GM12875 (cell line): ENCODE results near the gene PITPNB.

Source experiments
- H3K4me3 ChIP-seq: one replicate; pipeline ENCODE4 v1.5.1; 2011; ENCODE audit warnings: low read depth, low read length, control low read depth
- TF ChIP-seq, protein P1 (sequence below): IDR thresholded peaks from 2 replicates; pipeline ENCODE4 v1.5.1; 2011; ENCODE audit warnings: low read depth, mild to moderate bottlenecking, control low read depth, inconsistent platforms, low read length, moderate library complexity, borderline replicate concordance; ENCODE audit not compliant: insufficient read depth

Gene PITPNB

GRCh38 chr22:27835446-27835845 is 83.6 kb downstream of the PITPNB start:
- TF ChIP-seq, protein P1, sequence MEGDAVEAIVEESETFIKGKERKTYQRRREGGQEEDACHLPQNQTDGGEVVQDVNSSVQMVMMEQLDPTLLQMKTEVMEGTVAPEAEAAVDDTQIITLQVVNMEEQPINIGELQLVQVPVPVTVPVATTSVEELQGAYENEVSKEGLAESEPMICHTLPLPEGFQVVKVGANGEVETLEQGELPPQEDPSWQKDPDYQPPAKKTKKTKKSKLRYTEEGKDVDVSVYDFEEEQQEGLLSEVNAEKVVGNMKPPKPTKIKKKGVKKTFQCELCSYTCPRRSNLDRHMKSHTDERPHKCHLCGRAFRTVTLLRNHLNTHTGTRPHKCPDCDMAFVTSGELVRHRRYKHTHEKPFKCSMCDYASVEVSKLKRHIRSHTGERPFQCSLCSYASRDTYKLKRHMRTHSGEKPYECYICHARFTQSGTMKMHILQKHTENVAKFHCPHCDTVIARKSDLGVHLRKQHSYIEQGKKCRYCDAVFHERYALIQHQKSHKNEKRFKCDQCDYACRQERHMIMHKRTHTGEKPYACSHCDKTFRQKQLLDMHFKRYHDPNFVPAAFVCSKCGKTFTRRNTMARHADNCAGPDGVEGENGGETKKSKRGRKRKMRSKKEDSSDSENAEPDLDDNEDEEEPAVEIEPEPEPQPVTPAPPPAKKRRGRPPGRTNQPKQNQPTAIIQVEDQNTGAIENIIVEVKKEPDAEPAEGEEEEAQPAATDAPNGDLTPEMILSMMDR, result no peak

GRCh38 chr22:27834364-27835185 is 84.5 kb downstream of the PITPNB start:
- TF ChIP-seq, protein P1, result no peak
- H3K4me3 ChIP-seq, result no peak overlapping the region

More at GRCh38 chr22:27835446-27835845, 83.6 kb downstream of the PITPNB start:
- no peak overlapping the region for H3K4me3 ChIP-seq

DNA sequence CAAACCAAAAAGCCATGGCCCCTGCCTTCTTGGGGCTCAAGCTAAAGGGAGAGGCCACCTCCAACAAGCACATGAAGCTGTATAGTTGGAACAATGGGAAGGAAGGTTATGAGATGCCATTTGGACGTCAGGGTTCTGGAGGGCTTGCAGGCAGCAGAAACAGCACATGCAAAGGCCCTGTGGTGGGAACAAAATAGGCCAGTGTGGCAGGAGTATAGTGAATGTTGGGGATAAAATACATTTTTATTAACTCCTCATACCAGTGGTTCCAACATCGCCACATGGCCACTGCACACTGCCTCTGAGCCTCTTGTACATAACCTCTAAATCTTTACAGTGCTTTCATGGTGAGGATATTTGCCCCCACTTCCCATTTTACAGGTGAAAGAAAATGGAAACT is 85.3 kb downstream of the PITPNB start:
- no peak overlapping the region for H3K4me3 ChIP-seq
- TF ChIP-seq, protein P1, result no peak

DNA sequence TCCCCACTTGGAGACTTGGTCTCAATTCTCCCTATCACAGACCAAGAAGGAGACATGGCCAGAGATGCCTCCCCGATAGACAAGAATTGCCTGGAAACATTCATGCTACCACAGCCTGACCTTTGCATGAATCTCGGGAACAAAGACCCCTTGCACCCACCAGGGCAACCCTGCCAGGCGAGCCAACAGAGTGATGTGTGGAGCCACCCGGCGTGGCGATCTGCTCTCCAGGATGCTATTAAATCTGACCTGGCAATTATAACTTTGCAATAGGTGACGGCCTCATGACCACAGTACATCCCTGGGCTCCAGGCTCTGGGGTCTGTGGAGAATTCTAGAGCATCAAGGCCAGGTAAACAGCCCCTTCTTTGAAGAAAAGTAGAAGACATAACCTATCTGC is 86.5 kb downstream of the PITPNB start:
- no peak overlapping the region for H3K4me3 ChIP-seq
- TF ChIP-seq, protein P1, result no peak

GRCh38 chr22:27829620-27830019 is 89.4 kb downstream of the PITPNB start:
- TF ChIP-seq, protein P1, result no peak
- H3K4me3 ChIP-seq, result no peak overlapping the region

DNA sequence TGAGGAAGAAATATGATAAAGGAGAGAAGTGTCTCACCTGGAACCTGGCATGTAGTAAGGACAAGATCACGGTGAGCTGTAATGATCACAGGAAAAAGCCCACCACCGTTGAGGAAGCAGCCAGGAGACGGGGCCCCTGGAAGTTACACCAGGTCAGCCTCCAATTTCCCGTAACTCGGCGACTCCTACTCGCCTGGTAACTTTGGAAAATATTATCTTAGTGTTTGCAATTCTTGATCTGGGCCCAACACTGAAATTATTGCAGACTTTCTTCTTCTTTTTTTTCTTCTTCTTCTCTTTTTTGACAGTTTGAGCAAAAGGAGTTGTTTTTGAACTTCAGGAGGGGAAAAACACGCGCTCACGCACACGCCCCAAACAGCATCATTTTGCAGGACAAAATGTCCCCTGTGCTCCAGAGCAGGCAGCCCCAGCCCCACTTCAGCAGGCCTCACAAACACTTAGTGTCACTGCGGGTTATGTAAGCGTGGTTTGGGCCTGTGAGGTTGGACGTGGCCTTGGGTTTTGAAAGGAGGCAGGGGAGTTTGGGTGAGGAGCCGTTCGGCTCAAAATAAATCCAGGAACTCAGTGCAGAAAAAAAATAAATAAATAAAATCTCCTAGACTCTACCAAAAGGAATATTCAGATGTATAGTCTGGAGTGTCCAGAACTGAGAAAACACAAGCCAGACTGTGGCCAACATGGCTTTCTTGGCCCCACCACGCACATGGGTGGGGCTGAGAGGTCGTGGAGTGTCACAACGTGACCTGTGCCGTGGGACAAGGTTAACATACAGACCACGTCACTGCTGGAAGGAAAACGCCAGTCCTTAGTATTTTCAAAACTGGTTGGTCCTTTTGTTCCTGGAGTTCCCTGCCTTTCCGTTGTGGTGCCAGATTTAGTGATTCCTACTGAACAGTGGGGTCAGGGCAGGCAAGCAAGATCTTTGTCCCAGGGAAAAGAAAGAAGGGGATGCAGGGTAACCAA is 91.2 kb downstream of the PITPNB start:
- no peak overlapping the region for H3K4me3 ChIP-seq
- TF ChIP-seq, protein P1, result no peak

GRCh38 chr22:27825174-27825573 is 93.9 kb downstream of the PITPNB start:
- TF ChIP-seq, protein P1, result peak; percentile 46; the same call in 1 of the 2 replicates
- H3K4me3 ChIP-seq, result no peak overlapping the region
